Stomach (tissue), 9 donors: ENCODE results near the gene RIN3. TPM values are rescaled to one million over a fixed set of nuclear protein-coding genes. Genes with fewer than 3 reads are reported as not detected.

Experiments used
- DNase-seq, 2 donors: peaks; one replicate each; pipeline versions ENCODE4 v3.0.0 to v3.0.0-alpha.2; 2013 to 2019
- H3K27ac ChIP-seq, 5 donors: fragments of 200-600 bp in 4 of 5; sonication (generic) in 4 of 5; one replicate each; pipeline ENCODE4 v1.5.1; 2013 to 2019; ENCODE audit warnings: mild to moderate bottlenecking in 1 of 5, moderate library complexity in 1 of 5
- H3K27me3 ChIP-seq, 3 donors: fragments of 200-600 bp; sonication (generic); one replicate each; pipeline ENCODE4 v1.5.1; 2017 to 2019; ENCODE audit warnings: mixed run types in 1 of 3
- H3K36me3 ChIP-seq, 4 donors: fragments of 200-600 bp; sonication (generic); 1 replicate in 3 of 4; 2 replicates in 1 of 4; pipeline ENCODE4 v1.5.1; 2016 to 2019
- H3K4me1 ChIP-seq, 4 donors: fragments of 200-600 bp; sonication (generic); one replicate each; pipeline ENCODE4 v1.5.1; 2016 to 2019
- H3K4me3 ChIP-seq, 4 donors: fragments of 200-600 bp; sonication (generic) in 3 of 4; one replicate each; pipeline ENCODE4 v1.5.1; 2016 to 2019; ENCODE audit warnings: mild to moderate bottlenecking in 1 of 4
- H3K9me3 ChIP-seq, 4 donors: fragments of 200-600 bp; sonication (generic); one replicate each; pipeline ENCODE4 v1.5.1; 2016 to 2019
- CTCF ChIP-seq, 7 experiments: fragments of 450-650 bp in 4 of 7; fragments of 200-600 bp in 3 of 7; sonication (generic) in 3 of 7; IDR thresholded peaks; one replicate each; pipeline ENCODE4 v1.5.1; 2016 to 2019; ENCODE audit warnings: antibody characterized with exemption in 7 of 7, control low read depth in 2 of 7, mild to moderate bottlenecking in 1 of 7
- EP300 ChIP-seq: sonication (generic); formaldehyde crosslinking; IDR thresholded peaks from one replicate; pipeline ENCODE4 v1.6.1; 2017; ENCODE audit warnings: antibody characterized with exemption
- POLR2A ChIP-seq, 4 donors: fragments of 450-650 bp; IDR thresholded peaks; one replicate each; pipeline ENCODE4 v1.6.1; 2016; ENCODE audit warnings: antibody characterized with exemption in 4 of 4, control low read depth in 2 of 4, mild to moderate bottlenecking in 1 of 4, moderate library complexity in 1 of 4
- POLR2AphosphoS5 ChIP-seq, 3 donors: sonication (generic); formaldehyde crosslinking; IDR thresholded peaks; one replicate each; pipeline ENCODE4 v1.6.1; 2016; ENCODE audit warnings: antibody characterized with exemption in 3 of 3
- WGBS, 5 donors: extraction: QIAGEN DNeasy Blood & Tissue Kit in 3 of 5; methylation state at CpG; one replicate each; pipeline versions ENCODE4 v1.1.5 to v1.1.7; 2013 to 2018; 5-methylcytosine and 5-hydroxymethylcytosine counted together
- intact Hi-C: fragments of 100-400 bp; cut with DNase I; formaldehyde crosslinking; loops from one replicate; pipeline ENCODE4 v1.15.1; 2023; ENCODE audit warnings: low total_unique reads
- polyA plus RNA-seq, 3 donors: library from polyadenylated mRNA; stranded (reverse); fragments of 200-250 nt; gene quantifications; one replicate each; pipeline ENCODE4 v1.2.3, GENCODE V29; 2013
- total RNA-seq, 5 donors: library from RNA; depleted of rRNA; stranded (reverse); fragments of >200 nt; gene quantifications; one replicate each; pipeline versions ENCODE4 v1.1.0 to v1.2.3, GENCODE V29; 2014 to 2016
- donor health status: healthy with polysubstance abuse.
- donor health status: Bipolar disorder and iron deficiency.
- donor health status: healthy.

The RIN3 gene
- total and polyA plus RNA-seq, 8 donors, result 5.0 to 47.8 (median 8.0) TPM

DNA sequence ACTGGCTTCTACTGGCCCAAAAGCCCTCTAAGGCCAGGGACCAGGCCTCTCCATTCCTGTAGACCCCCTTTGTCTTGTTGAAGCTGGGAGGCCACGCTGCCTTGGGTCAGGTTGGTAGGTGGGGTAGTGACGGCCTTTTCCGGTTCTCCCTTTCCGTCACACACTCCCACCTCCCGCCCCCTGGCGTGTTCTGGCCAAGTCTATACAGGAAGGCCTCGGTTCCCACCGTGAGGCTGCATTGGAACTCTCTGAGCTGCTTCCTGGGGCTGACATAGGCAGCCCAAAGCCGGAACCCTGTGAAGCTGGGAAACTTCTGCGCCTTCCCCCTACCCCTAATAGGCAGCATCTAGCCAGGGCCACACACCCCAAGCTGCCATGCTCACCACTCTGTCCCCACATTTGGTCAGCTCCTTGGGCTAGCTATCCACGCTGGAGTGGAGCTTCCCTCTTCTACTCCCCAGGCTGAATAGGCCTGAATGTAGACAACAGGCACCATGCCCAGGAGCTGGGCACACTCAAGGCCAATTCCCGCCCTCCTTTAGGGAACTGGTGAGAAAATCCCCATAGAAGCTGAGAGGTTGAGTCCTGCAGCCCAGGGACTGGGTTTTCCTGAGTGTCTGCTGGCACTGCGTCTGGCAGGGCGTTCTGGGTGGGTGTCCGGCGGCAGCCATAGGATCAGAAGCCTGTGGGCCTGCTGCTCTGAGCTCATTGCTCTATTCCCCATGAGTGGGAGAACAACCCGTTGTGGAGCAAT is 35.7 kb downstream of the RIN3 start:
- no peak for TF ChIP-seq EP300
- no peak for TF ChIP-seq POLR2A (IDR thresholded peaks at IDR 0.05)
- DNase-seq, result peak in 1 of 2 donors; percentile 26
- Histone ChIP-seq H3K4me3 (no peak overlapping the region), H3K9me3 (no peaks in the 10 kb centered on the region), H3K36me3 (no peaks in the 10 kb centered on the region), H3K4me1 (peaks cover 0 to 50% (median 20%) of the 10 kb centered on the region in 4 donors), H3K27ac (peak overlapping the region in 4 of 5 donors; percentile 65 to 79 (median 74)), H3K27me3 (no peaks in the 10 kb centered on the region)
- whole genome bisulfite sequencing, 5 donors, result 76 to 86% (median 79%) methylated on average over 16 to 17 of the region's 17 CpGs
- intact Hi-C loops, result no loop called here

DNA sequence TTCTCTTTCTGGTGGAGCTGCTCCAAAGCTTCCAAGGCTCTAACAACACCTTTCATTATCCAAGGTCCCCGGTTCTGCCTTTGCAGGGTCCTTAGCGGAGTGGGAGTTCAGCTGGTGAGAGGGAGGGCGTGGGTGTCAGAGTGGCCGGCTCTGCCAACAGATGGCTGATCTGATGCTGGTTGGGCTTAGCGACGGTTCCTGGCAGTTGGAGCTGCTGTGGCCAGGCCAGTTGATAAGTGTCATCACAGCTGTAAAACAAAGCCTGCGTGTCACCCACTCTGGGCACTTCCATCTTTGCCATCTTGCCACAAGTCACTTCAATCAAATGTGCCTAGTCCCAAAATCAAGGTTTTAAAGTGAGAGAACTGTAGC is 36.3 kb downstream of the RIN3 start:
- peaks cover 0 to 51% (median 23%) of the 10 kb centered on the region in 4 donors for H3K4me1 ChIP-seq
- H3K27me3 ChIP-seq, result no peaks in the 10 kb centered on the region
- H3K9me3 ChIP-seq, result no peaks in the 10 kb centered on the region
- TF ChIP-seq EP300 (no peak), POLR2A (IDR thresholded peaks at IDR 0.05) (no peak), POLR2AphosphoS5 (IDR thresholded peaks at IDR 0.05) (peak in 1 of 3 donors; percentile 19)
- peak in 1 of 2 donors; percentile 66 for DNase-seq
- peak overlapping the region in 4 of 5 donors; percentile 65 to 79 (median 74) for H3K27ac ChIP-seq
- WGBS, 5 donors, result 30 to 72% (median 40%) methylated on average over 7 of the region's 7 CpGs
- intact Hi-C loops, result no loop called here
- no peaks in the 10 kb centered on the region for H3K36me3 ChIP-seq
- H3K4me3 ChIP-seq, result no peak overlapping the region

- 66 to 76% (median 75%) methylated on average over 13 of the region's 13 CpGs for WGBS, 5 donors
- Histone ChIP-seq H3K27ac (peak overlapping the region in 2 of 5 donors; percentile 12 to 54), H3K27me3 (no peaks in the 10 kb centered on the region)
These were observed 37.7 kb downstream of the RIN3 start for GRCh38 chr14:92551044-92551841.

DNA sequence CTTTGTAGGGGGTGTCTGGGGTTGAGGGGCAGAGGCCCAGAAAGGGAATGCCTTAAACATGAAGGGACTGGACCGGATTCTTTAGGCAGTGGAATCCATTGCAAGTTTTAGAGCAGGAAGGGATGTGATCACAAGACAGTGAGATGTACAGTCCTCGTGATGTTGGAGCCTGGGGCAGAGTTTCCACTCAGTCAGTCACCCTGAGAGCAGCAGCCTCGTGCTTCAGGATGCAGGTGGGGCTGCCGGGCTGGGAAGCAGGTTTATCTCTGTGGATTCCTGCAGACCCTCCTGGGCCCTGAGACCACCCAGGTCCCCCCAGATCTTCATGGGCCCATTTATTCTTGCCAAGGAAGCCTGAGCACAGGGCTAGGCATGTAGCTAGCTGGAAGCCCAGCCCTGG is 38.5 kb downstream of the RIN3 start:
- 37 to 69% (median 60%) methylated on average over 2 to 4 of the region's 4 CpGs for WGBS, 5 donors
- no peaks in the 10 kb centered on the region for H3K27me3 ChIP-seq
- TF ChIP-seq POLR2A (IDR thresholded peaks at IDR 0.05) (no peak), POLR2AphosphoS5 (IDR thresholded peaks at IDR 0.05) (no peak), EP300 (no peak), CTCF (IDR thresholded peaks at IDR 0.05) (no peak)
- peaks cover 0 to 64% (median 23%) of the 10 kb centered on the region in 4 donors for H3K4me1 ChIP-seq
- peaks cover 0 to 14% (median 13%) of the 10 kb centered on the region in 4 donors for H3K36me3 ChIP-seq
- intact Hi-C loops, result no loop called here
- no peak overlapping the region for H3K4me3 ChIP-seq
- H3K9me3 ChIP-seq, result no peaks in the 10 kb centered on the region
- H3K27ac ChIP-seq, result peak overlapping the region in 2 of 5 donors; percentile 39 to 54
- no peak for DNase-seq

More at GRCh38 chr14:92551044-92551841, 37.7 kb downstream of the RIN3 start:
- H3K4me3 ChIP-seq, result no peak overlapping the region
- intact Hi-C loops, result no loop called here
- no peak for DNase-seq
- peaks cover 0 to 64% (median 23%) of the 10 kb centered on the region in 4 donors for H3K4me1 ChIP-seq
- H3K9me3 ChIP-seq, result no peaks in the 10 kb centered on the region
- peaks cover 0 to 6% (median 5%) of the 10 kb centered on the region in 4 donors for H3K36me3 ChIP-seq
- no peak for TF ChIP-seq POLR2AphosphoS5 (IDR thresholded peaks at IDR 0.05)
- TF ChIP-seq CTCF (IDR thresholded peaks at IDR 0.05), result peak in 1 of 7 experiments; percentile 7

DNA sequence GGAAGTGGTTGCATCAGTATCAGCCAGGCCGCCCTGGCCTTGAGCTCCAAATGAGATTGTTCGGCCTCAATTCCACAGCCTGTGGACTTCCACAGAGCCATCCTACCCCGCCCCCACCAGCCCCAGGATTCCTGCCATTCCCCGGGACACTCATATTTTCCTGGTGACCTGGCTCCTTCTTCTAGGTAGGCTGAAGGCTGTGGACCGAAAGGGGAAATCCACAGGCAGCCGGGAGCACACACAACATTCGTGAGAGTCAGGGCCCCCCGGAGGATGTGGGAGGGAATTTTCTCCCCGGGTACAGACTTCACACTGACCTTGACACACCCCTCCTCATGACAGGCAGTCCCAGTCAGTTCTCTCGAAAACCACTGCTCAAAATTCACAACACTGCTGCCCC is 39.9 kb downstream of the RIN3 start:
- WGBS, 5 donors, result 43 to 58% (median 51%) methylated on average over 10 of the region's 10 CpGs
- no peaks in the 10 kb centered on the region for H3K27me3 ChIP-seq
- H3K4me3 ChIP-seq, result no peak overlapping the region
- H3K9me3 ChIP-seq, result no peaks in the 10 kb centered on the region
- intact Hi-C loops, result no loop called here
- peak overlapping the region in 2 of 5 donors; percentile 41 to 46 for H3K27ac ChIP-seq
- TF ChIP-seq POLR2A (IDR thresholded peaks at IDR 0.05), result no peak
- no peak for TF ChIP-seq EP300
- no peak for TF ChIP-seq CTCF (IDR thresholded peaks at IDR 0.05)
- TF ChIP-seq POLR2AphosphoS5 (IDR thresholded peaks at IDR 0.05), result no peak
- peaks cover 0 to 25% (median 22%) of the 10 kb centered on the region in 4 donors for H3K36me3 ChIP-seq
- peak in 1 of 2 donors; percentile 39 for DNase-seq
- H3K4me1 ChIP-seq, result peaks cover 0 to 64% (median 23%) of the 10 kb centered on the region in 4 donors
